SK-N-SH treated with all-trans-retinoic acid at 6 μM for 48 hours (cell line): ENCODE measurements around the gene MMP7.

Experiments used
- ARNTL ChIP-seq: fragments of 450-650 bp; formaldehyde crosslinking; IDR thresholded peaks from 2 replicates; pipeline ENCODE4 v1.5.0; 2020; ENCODE audit warnings: low read depth, mild to moderate bottlenecking, moderate library complexity, borderline replicate concordance
- RARB ChIP-seq: fragments of 250-450 bp; sonication (Bioruptor Pico); IDR thresholded peaks from 2 replicates; pipeline ENCODE4 v1.8.0; 2021; ENCODE audit warnings: mild to moderate bottlenecking, moderate library complexity
- ZFP30 ChIP-seq: fragments of 450-650 bp; formaldehyde crosslinking; IDR thresholded peaks from 2 replicates; pipeline ENCODE4 v1.5.0; 2022; ENCODE audit warnings: mild to moderate bottlenecking, moderate library complexity
- ZNF8 ChIP-seq: fragments of 450-650 bp; formaldehyde crosslinking; IDR thresholded peaks from 2 replicates; pipeline ENCODE4 v1.5.0; 2020; ENCODE audit warnings: mild to moderate bottlenecking, moderate library complexity
- TF ChIP-seq, protein P1 (sequence below): fragments of 250-450 bp; sonication (Bioruptor Pico); IDR thresholded peaks from 2 replicates; pipeline ENCODE4 v1.5.1; 2021; ENCODE audit warnings: mild to moderate bottlenecking, moderate library complexity
- TF ChIP-seq, protein P2 (sequence below): fragments of 250-450 bp; sonication (Bioruptor Pico); IDR thresholded peaks from 2 replicates; pipeline ENCODE4 v1.8.0; 2020; ENCODE audit warnings: mild to moderate bottlenecking, moderate library complexity, borderline replicate concordance

DNA sequence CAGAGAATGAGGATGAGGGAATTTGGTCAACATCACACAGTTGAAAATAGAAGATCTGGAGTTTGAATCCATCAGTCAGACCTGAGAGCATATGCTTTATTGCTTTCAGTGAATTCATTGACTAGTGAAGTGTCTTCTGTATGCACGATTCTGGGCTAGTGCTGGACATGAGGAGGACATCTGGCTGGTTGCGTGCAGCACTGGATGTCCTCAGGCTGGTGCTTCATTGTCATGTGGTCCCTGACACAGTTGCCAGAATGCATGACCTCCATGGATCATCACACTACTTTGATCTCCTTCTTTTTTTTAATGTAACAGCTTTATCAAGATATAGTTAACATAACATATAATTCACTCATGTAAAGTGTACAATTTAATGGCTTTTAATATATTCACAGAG, 44.5 kb upstream of the MMP7 start:
- TF ChIP-seq ZFP30 (CRISPR knock-in tag) (no peak), ARNTL (CRISPR knock-in tag) (no peak), ZNF8 (no peak), RARB (CRISPR knock-in tag) (no peak)
- TF ChIP-seq, protein P1, sequence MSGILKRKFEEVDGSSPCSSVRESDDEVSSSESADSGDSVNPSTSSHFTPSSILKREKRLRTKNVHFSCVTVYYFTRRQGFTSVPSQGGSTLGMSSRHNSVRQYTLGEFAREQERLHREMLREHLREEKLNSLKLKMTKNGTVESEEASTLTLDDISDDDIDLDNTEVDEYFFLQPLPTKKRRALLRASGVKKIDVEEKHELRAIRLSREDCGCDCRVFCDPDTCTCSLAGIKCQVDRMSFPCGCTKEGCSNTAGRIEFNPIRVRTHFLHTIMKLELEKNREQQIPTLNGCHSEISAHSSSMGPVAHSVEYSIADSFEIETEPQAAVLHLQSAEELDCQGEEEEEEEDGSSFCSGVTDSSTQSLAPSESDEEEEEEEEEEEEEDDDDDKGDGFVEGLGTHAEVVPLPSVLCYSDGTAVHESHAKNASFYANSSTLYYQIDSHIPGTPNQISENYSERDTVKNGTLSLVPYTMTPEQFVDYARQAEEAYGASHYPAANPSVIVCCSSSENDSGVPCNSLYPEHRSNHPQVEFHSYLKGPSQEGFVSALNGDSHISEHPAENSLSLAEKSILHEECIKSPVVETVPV: no peak
- TF ChIP-seq, protein P2, sequence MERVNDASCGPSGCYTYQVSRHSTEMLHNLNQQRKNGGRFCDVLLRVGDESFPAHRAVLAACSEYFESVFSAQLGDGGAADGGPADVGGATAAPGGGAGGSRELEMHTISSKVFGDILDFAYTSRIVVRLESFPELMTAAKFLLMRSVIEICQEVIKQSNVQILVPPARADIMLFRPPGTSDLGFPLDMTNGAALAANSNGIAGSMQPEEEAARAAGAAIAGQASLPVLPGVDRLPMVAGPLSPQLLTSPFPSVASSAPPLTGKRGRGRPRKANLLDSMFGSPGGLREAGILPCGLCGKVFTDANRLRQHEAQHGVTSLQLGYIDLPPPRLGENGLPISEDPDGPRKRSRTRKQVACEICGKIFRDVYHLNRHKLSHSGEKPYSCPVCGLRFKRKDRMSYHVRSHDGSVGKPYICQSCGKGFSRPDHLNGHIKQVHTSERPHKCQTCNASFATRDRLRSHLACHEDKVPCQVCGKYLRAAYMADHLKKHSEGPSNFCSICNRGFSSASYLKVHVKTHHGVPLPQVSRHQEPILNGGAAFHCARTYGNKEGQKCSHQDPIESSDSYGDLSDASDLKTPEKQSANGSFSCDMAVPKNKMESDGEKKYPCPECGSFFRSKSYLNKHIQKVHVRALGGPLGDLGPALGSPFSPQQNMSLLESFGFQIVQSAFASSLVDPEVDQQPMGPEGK (CRISPR knock-in tag): no peak
